H9 (cell line): ENCODE results near the gene HNRNPF. TPM values are rescaled to one million over a fixed set of nuclear protein-coding genes. Genes with fewer than 3 reads are reported as not detected.

Experiments
- DNase-seq: peaks from one replicate; pipeline ENCODE4 v3.0.0-alpha.2; 2017
- H2AFZ ChIP-seq: one replicate; pipeline ENCODE4 v1.6.1; 2013; ENCODE audit warnings: mild to moderate bottlenecking, low read length, control low read depth, moderate library complexity
- H2AK5ac ChIP-seq: 2 replicates; pipeline ENCODE4 v1.6.1; 2013; ENCODE audit warnings: low read length, control low read depth, mixed read lengths; ENCODE audit not compliant: insufficient read length
- H2BK120ac ChIP-seq: one replicate; pipeline ENCODE4 v1.6.1; 2013; ENCODE audit warnings: low read depth, mild to moderate bottlenecking, low read length, control low read depth, inconsistent platforms; ENCODE audit not compliant: poor library complexity, severe bottlenecking
- H2BK12ac ChIP-seq: 2 replicates; pipeline ENCODE4 v1.6.1; 2013; ENCODE audit warnings: low read length, control low read depth, mixed read lengths, low read depth; ENCODE audit not compliant: insufficient read length
- H2BK15ac ChIP-seq: 2 replicates; pipeline ENCODE4 v1.6.1; 2013; ENCODE audit warnings: low read depth, low read length, control low read depth
- H2BK20ac ChIP-seq: one replicate; pipeline ENCODE4 v1.6.1; 2013; ENCODE audit warnings: low read depth, mild to moderate bottlenecking, low read length, control low read depth, inconsistent platforms; ENCODE audit not compliant: poor library complexity, severe bottlenecking
- H2BK5ac ChIP-seq: 2 replicates; pipeline ENCODE4 v1.6.1; 2013; ENCODE audit warnings: low read length, control low read depth, mixed read lengths; ENCODE audit not compliant: insufficient read length
- H3K14ac ChIP-seq: 2 replicates; pipeline ENCODE4 v1.6.1; 2013; ENCODE audit warnings: low read length, control low read depth; ENCODE audit not compliant: insufficient read depth
- H3K18ac ChIP-seq: 2 replicates; pipeline ENCODE4 v1.6.1; 2013; ENCODE audit warnings: low read depth, mild to moderate bottlenecking, mixed read lengths, low read length, control low read depth; ENCODE audit not compliant: insufficient read length
- H3K23ac ChIP-seq: 2 replicates; pipeline ENCODE4 v1.6.1; 2013; ENCODE audit warnings: low read length, control low read depth, mixed read lengths, low read depth; ENCODE audit not compliant: insufficient read length
- H3K23me2 ChIP-seq: 2 replicates; pipeline ENCODE4 v1.6.1; 2013; ENCODE audit warnings: low read depth, mild to moderate bottlenecking, mixed read lengths, low read length, control low read depth; ENCODE audit not compliant: insufficient read length, poor library complexity, severe bottlenecking
- H3K27ac ChIP-seq: 2 replicates; pipeline ENCODE4 v1.5.1; 2013; ENCODE audit warnings: low read length, control low read depth, mixed read lengths, low read depth; ENCODE audit not compliant: insufficient read length
- H3K27me3 ChIP-seq: 2 replicates; pipeline ENCODE4 v1.6.1; 2013; ENCODE audit warnings: low read length, control low read depth, inconsistent platforms; ENCODE audit not compliant: insufficient read depth
- H3K4ac ChIP-seq: 2 replicates; pipeline ENCODE4 v1.6.1; 2013; ENCODE audit warnings: low read depth, mild to moderate bottlenecking, control low read depth, inconsistent platforms, low read length, moderate library complexity
- H3K4me1 ChIP-seq: 2 replicates; pipeline ENCODE4 v1.6.1; 2013; ENCODE audit warnings: low read length, control low read depth, inconsistent platforms; ENCODE audit not compliant: insufficient read depth
- H3K4me2 ChIP-seq: 2 replicates; pipeline ENCODE4 v1.6.1; 2013; ENCODE audit warnings: low read length, control low read depth, mixed read lengths; ENCODE audit not compliant: insufficient read length, insufficient read depth
- H3K56ac ChIP-seq: 2 replicates; pipeline ENCODE4 v1.6.1; 2013; ENCODE audit warnings: low read depth, mild to moderate bottlenecking, mixed read lengths, low read length, control low read depth; ENCODE audit not compliant: insufficient read length
- H3K79me1 ChIP-seq: 2 replicates; pipeline ENCODE4 v1.6.1; 2013; ENCODE audit warnings: low read depth, mild to moderate bottlenecking, moderate library complexity, low read length, control low read depth, inconsistent platforms; ENCODE audit not compliant: insufficient read depth, poor library complexity, severe bottlenecking
- H3K79me2 ChIP-seq: 2 replicates; pipeline ENCODE4 v1.6.1; 2013; ENCODE audit warnings: low read length, control low read depth, inconsistent platforms; ENCODE audit not compliant: insufficient read depth
- H3K9ac ChIP-seq: 2 replicates; pipeline ENCODE4 v1.6.1; 2013; ENCODE audit warnings: low read length, control low read depth, mixed read lengths; ENCODE audit not compliant: insufficient read length; ENCODE audit errors: extremely low read depth
- H3K9me3 ChIP-seq: one replicate; pipeline ENCODE4 v1.6.1; 2013; ENCODE audit warnings: low read depth, low read length, inconsistent platforms; ENCODE audit not compliant: control insufficient read depth
- H3T11ph ChIP-seq: one replicate; pipeline ENCODE4 v1.6.1; 2013; ENCODE audit warnings: mild to moderate bottlenecking, low read length, control low read depth, inconsistent platforms
- H4K20me1 ChIP-seq: one replicate; pipeline ENCODE4 v1.6.1; 2013; ENCODE audit not compliant: control insufficient read depth, insufficient read length, insufficient read depth
- H4K5ac ChIP-seq: 2 replicates; pipeline ENCODE4 v1.6.1; 2013; ENCODE audit warnings: low read depth, mild to moderate bottlenecking, mixed read lengths, low read length, control low read depth; ENCODE audit not compliant: insufficient read length
- H4K8ac ChIP-seq: replicated peaks from 2 replicates; pipeline ENCODE4 v1.6.1; 2013; ENCODE audit warnings: low read length, control low read depth, mixed read lengths, low read depth; ENCODE audit not compliant: insufficient read length
- H4K91ac ChIP-seq: 2 replicates; pipeline ENCODE4 v1.6.1; 2013; ENCODE audit warnings: low read depth, mild to moderate bottlenecking, moderate library complexity, mixed read lengths, low read length, control low read depth; ENCODE audit not compliant: insufficient read length
- H3K27ac Mint-ChIP-seq, 3 experiments: 2 replicates in 2 of 3; 3 replicates in 1 of 3; pipeline ENCODE4 v1.8.0; 2020 to 2021; ENCODE audit warnings: mixed read lengths in 3 of 3, mild to moderate bottlenecking in 1 of 3, moderate library complexity in 1 of 3
- H3K27me3 Mint-ChIP-seq: 2 replicates; pipeline ENCODE4 v1.8.0; 2021; ENCODE audit warnings: low read depth, mild to moderate bottlenecking, moderate library complexity, mixed read lengths
- H3K36me3 Mint-ChIP-seq, 3 experiments: 2 replicates in 2 of 3; 3 replicates in 1 of 3; pipeline ENCODE4 v1.8.0; 2020 to 2021; ENCODE audit warnings: low read depth in 3 of 3, mixed read lengths in 3 of 3; ENCODE audit not compliant: insufficient read depth in 1 of 3
- H3K4me1 Mint-ChIP-seq, 2 experiments: 2 replicates each; pipeline ENCODE4 v1.8.0; 2020; ENCODE audit warnings: mixed read lengths in 2 of 2
- H3K4me3 Mint-ChIP-seq, 2 experiments: 2 replicates in 1 of 2; 3 replicates in 1 of 2; pipeline ENCODE4 v1.8.0; 2020 to 2021; ENCODE audit warnings: mild to moderate bottlenecking in 2 of 2, mixed read lengths in 2 of 2, moderate library complexity in 1 of 2
- H3K9me3 Mint-ChIP-seq, 2 experiments: 2 replicates in 1 of 2; 3 replicates in 1 of 2; pipeline ENCODE4 v1.8.0; 2020; ENCODE audit warnings: mild to moderate bottlenecking in 2 of 2, mixed read lengths in 2 of 2, moderate library complexity in 1 of 2
- WGBS: extraction: QIAGEN DNeasy Blood & Tissue Kit; methylation state at CpG from one replicate; pipeline ENCODE4 v1.1.7; 2013; ENCODE audit warnings: missing lambda C conversion rate, low lambda C conversion rate, mixed read lengths; ENCODE audit not compliant: insufficient read length; ENCODE audit errors: extremely low coverage; 5-methylcytosine and 5-hydroxymethylcytosine counted together
- total RNA-seq: library from RNA; stranded (reverse); gene quantifications from 2 replicates; pipeline ENCODE4 v1.2.1, GENCODE V29; 2021
- TF ChIP-seq, protein P1 (sequence below): fragments of 200-600 bp; sonication (generic); conservative IDR thresholded peaks from 3 replicates; pipeline ENCODE4 v1.8.0; 2021; ENCODE audit warnings: antibody characterized with exemption, mild to moderate bottlenecking

The HNRNPF gene
- total RNA-seq, 1 experiment from 2014 or later, result 411 TPM

GRCh38 chr10:43351301-43351700 is 57.7 kb downstream of the HNRNPF start:
- Histone ChIP-seq H2BK20ac (no peak overlapping the region), H3K18ac (no peak overlapping the region), H3K4ac (no peak overlapping the region), H4K91ac (no peak overlapping the region), H3K9ac (no peak overlapping the region), H3T11ph (no peak overlapping the region), H2AK5ac (no peak overlapping the region), H3K4me2 (no peak overlapping the region), H4K5ac (no peak overlapping the region), H4K20me1 (no peaks in the 10 kb centered on the region), H4K8ac (no peak overlapping the region), H3K79me1 (no peaks in the 10 kb centered on the region), H3K79me2 (no peaks in the 10 kb centered on the region), H3K4me1 (peaks cover 2% of the 10 kb centered on the region; the same call in 1 of the 2 replicates), H3K56ac (no peak overlapping the region), H2AFZ (no peak overlapping the region), H3K14ac (no peak overlapping the region), H2BK5ac (no peak overlapping the region), H2BK12ac (no peak overlapping the region), H2BK120ac (no peak overlapping the region), H3K9me3 (no peaks in the 10 kb centered on the region), H3K23me2 (no peaks in the 10 kb centered on the region), H3K27ac (no peak overlapping the region), H2BK15ac (no peak overlapping the region), H3K27me3 (no peaks in the 10 kb centered on the region), H3K23ac (no peak overlapping the region)
- TF ChIP-seq, protein P1, sequence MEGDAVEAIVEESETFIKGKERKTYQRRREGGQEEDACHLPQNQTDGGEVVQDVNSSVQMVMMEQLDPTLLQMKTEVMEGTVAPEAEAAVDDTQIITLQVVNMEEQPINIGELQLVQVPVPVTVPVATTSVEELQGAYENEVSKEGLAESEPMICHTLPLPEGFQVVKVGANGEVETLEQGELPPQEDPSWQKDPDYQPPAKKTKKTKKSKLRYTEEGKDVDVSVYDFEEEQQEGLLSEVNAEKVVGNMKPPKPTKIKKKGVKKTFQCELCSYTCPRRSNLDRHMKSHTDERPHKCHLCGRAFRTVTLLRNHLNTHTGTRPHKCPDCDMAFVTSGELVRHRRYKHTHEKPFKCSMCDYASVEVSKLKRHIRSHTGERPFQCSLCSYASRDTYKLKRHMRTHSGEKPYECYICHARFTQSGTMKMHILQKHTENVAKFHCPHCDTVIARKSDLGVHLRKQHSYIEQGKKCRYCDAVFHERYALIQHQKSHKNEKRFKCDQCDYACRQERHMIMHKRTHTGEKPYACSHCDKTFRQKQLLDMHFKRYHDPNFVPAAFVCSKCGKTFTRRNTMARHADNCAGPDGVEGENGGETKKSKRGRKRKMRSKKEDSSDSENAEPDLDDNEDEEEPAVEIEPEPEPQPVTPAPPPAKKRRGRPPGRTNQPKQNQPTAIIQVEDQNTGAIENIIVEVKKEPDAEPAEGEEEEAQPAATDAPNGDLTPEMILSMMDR, result no peak
- H3K36me3 Mint-ChIP-seq, result no peaks in the 10 kb centered on the region
- no peak for DNase-seq
- no peaks in the 10 kb centered on the region for H3K9me3 Mint-ChIP-seq
- no peak overlapping the region for H3K4me3 Mint-ChIP-seq
- WGBS, result no CpG with 5 or more reads among the region's 14 CpGs
- no peak overlapping the region for H3K27ac Mint-ChIP-seq
- peaks cover 37 to 42% of the 10 kb centered on the region in 2 experiments for H3K4me1 Mint-ChIP-seq
- no peaks in the 10 kb centered on the region for H3K27me3 Mint-ChIP-seq
